NB4 (cell line): ENCODE data around the gene SH2D1A.

Experiments
- CTCF ChIP-seq: IDR thresholded peaks from one replicate; pipeline ENCODE4 v1.5.1; 2012; ENCODE audit warnings: low read depth, low read length
- MAX ChIP-seq: IDR thresholded peaks from 2 replicates; pipeline ENCODE4 v1.6.1; 2011; ENCODE audit warnings: low read depth, low read length
- MYC ChIP-seq: IDR thresholded peaks from 2 replicates; pipeline ENCODE4 v1.6.1; 2011; ENCODE audit warnings: low read depth, low read length
- POLR2A ChIP-seq: IDR thresholded peaks from 2 replicates; pipeline ENCODE4 v1.6.1; 2011; ENCODE audit warnings: mild to moderate bottlenecking; ENCODE audit not compliant: insufficient read length; ENCODE audit errors: extremely low read depth

GRCh38 chrX:124392794-124393193 is 46.4 kb downstream of the SH2D1A start:
- TF ChIP-seq CTCF (no peak), POLR2A (no peak), MAX (no peak), MYC (no peak)
